Stimulated activated CD4-positive, alpha-beta T cell treated with anti-CD3 and anti-CD28 coated beads, Interleukin-4, amount 100 ng/mL, for 48 hours (primary cell): ENCODE data around the gene TUBGCP6.
A peak's percentile ranks its signal among the peaks of the same experiment; 100 is the strongest.

Experiments
- DNase-seq, 2 donors: peaks; one replicate each; pipeline ENCODE4 v3.0.0-alpha.2; 2020; ENCODE audit warnings: low read depth in 2 of 2

TUBGCP6 gene

DNA sequence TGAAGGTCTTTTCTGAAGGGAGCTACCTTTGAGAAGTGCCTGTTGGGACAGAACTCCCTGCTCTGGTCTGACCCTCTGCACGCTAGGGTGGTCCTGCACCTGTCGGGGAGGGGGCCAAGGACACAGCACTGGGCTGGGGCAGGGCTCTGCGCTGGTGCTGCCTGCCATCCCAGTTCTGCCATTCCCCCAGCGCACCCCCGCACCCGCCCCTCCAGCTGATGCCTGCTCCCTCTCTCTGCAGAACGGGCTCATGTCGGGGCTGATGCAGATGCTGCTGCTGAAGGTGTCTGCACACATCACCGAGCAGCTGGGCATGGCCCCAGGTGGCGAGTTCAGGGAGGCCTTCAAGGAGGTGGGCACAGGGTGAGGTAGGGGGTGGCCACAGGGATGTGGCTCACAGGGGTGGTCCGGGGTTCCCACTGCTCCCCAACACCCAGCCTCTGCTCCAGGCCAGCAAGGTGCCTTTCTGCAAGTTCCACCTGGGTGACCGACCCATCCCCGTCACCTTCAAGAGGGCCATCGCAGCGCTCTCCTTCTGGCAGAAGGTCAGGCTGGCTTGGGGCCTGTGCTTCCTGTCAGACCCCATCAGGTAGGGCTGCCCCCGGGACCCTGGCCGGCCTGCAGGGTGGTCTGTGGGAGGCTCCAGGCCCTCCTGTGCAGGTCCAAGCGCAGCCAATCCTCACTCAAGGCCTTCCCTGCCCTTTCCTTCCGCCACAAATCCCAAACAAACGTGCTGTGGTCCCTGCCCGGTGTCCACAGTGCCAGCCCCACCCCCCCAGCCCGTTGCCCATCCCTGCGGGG lies 47.6 kb downstream of the TUBGCP6 start:
- DNase-seq, result no peak

DNA sequence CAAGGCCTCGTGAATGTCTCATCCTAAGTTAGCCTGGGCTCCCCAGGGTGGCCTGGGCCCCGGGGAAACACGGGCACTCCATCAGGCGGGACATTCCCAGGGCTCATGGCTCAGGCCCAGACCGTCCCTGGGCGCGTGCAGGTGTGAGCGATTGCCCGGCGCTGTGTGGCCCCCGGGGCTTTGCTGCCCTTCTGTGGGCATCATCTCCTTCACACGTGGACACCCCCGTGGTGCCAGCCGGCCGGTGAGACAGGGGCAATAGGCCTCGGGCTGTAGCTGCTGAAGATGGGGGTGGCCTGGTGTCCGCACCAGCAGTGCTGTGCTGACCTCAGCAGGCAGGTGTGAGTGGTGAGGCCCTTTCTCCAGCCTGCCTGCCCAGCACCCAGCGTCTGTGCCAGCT lies 48.6 kb downstream of the TUBGCP6 start:
- no peak for DNase-seq

DNA sequence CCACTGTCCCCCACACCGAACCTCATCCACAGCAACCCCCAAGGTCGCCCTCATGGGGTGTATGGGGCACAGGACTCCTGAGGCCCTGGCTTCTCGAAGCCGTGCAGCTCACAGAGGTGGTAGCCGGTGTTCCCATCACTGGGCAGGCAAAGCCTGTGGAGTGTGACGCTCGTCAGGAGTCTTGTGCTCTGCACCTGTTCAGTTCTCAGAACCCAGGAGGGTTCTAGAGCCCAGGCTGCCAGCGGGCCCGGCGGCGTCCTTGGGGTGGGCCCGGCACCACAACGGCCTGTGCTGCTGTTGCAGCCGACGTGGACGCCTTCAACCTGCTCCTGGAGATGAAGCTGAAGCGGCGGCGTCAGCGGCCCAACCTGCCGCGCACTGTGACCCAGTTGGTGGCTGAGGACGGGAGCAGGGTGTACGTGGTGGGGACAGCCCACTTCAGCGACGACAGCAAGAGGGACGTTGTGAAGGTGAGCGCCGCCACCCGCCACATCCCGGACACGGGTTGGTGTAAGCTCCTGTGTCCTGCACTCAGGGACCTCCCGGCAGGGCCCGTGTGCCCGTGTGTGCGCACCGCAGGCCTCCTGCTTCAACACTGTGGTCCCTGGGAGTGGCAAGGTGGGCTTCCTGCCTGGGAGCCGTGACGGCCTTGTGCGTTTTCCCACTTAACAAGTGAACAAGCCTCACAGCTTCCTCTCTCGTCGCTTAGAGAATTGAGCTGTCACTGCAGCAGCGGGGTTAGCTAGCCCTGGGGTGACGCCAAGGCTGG lies 50.6 kb downstream of the TUBGCP6 start:
- no peak for DNase-seq

DNA sequence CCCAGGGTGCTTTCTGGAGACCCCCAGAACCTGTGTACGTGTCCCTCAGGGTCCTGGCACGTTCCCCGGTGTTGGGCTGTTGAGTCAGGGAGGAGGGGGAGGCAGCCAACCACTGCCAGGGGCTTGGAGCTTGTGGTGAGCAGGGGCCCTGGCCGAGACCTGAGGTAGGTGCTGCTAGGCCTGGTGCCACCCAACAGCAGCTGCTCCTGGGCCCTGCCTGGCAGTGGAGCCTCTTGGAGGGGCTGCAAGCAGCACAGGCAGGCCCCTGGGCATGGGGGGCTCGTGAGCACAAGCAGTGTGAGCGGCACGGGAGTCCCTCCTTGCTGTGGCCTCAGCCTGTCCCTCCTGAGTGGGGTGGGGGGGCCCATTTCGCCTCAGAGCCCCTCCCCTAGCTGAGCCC lies 51.2 kb downstream of the TUBGCP6 start:
- DNase-seq, result no peak

- DNase-seq, result no peak
Measured at GRCh38 chr22:50192436-50193204, 52.2 kb downstream of the TUBGCP6 start.

GRCh38 chr22:50190941-50191741 lies 53.7 kb downstream of the TUBGCP6 start:
- DNase-seq, result peak; percentile 43 to 50

GRCh38 chr22:50190182-50190940 lies 54.5 kb downstream of the TUBGCP6 start:
- peak; percentile 61 to 64 for DNase-seq

- DNase-seq, result no peak
Measured at GRCh38 chr22:50189849-50190181, 55.0 kb downstream of the TUBGCP6 start.

- DNase-seq, result no peak
Measured at GRCh38 chr22:50189184-50189848, 55.5 kb downstream of the TUBGCP6 start.

GRCh38 chr22:50188356-50188755 lies 56.5 kb downstream of the TUBGCP6 start:
- no peak for DNase-seq

GRCh38 chr22:50186761-50187523 lies 57.9 kb downstream of the TUBGCP6 start:
- no peak for DNase-seq

- no peak for DNase-seq
Measured at GRCh38 chr22:50186181-50186714, 58.6 kb downstream of the TUBGCP6 start.

DNA sequence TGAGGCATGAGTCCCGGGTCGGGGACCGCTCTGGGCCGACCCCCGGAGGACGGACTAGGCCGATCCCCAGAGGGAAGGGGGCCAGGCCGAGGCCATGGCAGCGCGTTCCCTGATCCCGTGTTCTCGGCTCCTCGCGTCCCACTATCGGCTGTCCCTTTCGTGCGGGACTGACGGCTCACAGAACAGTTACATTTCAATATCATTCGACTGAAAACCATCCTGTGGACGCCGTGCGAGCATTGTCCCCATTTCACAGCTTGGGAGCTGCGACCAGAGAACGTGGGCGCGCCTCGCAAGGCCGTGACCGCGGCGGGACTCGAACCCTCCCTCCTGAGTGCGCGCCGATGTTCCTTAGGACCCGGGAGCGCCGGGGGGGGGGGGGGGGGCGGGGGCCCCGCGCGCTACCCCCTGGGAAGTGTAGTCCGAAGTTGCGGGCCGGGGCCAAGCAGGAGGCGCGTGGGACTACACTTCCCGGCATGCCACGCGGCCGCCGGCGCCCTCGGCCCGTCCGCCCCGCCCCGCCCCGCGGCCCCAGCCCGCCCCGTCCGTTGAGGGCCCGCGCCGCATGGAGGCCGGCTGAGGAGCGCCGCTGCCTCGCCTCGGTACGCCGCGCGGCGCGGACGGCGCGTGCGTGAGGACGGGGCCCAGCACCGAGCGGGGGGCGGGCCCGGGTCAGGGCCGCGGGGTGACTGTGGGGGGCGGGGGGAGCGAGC lies 59.3 kb downstream of the TUBGCP6 start, which contains the start of gene TRABD:
Gene TRABD, plus strand, starts transcription at position 539 of the 713 bp plus-strand sequence. CDS start 7,148 bp downstream, outside the sequence.
- peak; percentile 83 to 87 for DNase-seq

- no peak for DNase-seq
Measured at GRCh38 chr22:50184902-50185374, 59.9 kb downstream of the TUBGCP6 start.

GRCh38 chr22:50184004-50184901 lies 60.6 kb downstream of the TUBGCP6 start:
- DNase-seq, result no peak

DNA sequence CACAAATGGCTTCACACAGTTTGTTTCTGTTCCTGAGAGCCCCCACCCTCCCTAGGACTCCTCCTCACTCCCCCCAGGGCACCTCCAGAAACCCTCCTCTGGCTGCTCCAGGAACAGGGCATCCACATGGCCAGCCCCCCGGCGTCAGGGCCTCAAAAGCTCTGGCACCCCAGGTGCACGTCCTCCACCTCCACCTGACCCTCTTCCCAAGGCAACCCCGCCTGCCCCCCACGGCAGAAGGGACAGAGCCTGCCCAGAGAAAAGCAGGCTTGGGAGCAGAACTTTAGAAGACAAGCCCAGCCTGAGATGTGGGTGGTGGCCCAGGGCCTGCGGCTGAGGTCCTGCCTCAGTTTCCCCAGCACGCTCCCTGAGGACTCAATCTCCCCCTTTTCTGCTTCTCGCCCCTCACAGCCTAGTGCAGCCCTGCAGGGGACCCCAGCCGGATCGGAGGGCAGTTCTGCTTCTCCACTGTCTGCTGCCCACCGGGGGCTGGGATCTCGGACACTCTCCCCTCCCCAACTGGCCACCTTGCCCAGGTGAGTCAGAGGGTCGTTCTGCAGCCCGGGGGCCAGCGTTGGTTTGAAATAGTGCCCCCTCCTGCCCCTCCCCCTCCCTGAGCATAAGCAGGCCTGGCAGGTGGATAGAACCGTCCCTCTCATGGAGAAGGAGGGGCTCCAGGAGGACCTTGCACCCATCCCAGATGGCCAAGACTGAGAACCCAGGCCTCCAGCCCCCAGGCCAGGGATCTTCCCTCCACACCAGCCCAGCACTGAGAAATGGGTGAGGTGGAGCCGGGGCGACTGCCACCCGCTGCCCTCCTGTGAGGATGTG lies 61.5 kb downstream of the TUBGCP6 start:
- no peak for DNase-seq
